HepG2 (cell line): ENCODE results near the gene ING5. TPM values are rescaled to one million over a fixed set of nuclear protein-coding genes. Genes with fewer than 3 reads are reported as not detected.

Experiments
- CCDC6 ChIP-seq: sonication (generic); formaldehyde crosslinking; IDR thresholded peaks from 2 replicates; pipeline ENCODE4 v1.8.1; 2022; ENCODE audit warnings: mild to moderate bottlenecking, missing genetic modification reagents, moderate library complexity
- EZH2 ChIP-seq: conservative IDR thresholded peaks from 2 replicates; pipeline ENCODE4 v1.6.1; 2012; ENCODE audit warnings: mild to moderate bottlenecking, low read depth, low read length, moderate library complexity
- GLI4 ChIP-seq: sonication (generic); formaldehyde crosslinking; IDR thresholded peaks from 2 replicates; pipeline ENCODE4 v1.5.1; 2020; ENCODE audit warnings: missing genetic modification reagents, mild to moderate bottlenecking, moderate library complexity, borderline replicate concordance
- HDAC2 ChIP-seq: sonication (generic); formaldehyde crosslinking; IDR thresholded peaks from 2 replicates; pipeline ENCODE4 v1.4.0; 2020; ENCODE audit warnings: missing genetic modification reagents
- KDM5B ChIP-seq: sonication (generic); formaldehyde crosslinking; IDR thresholded peaks from 2 replicates; pipeline ENCODE4 v1.4.0; 2020; ENCODE audit warnings: missing genetic modification reagents, mild to moderate bottlenecking, borderline replicate concordance
- NFKBIZ ChIP-seq: IDR thresholded peaks from 2 replicates; pipeline ENCODE4 v1.6.1; 2018; ENCODE audit warnings: missing genetic modification reagents, missing compliant biosample characterization
- PPARG ChIP-seq: conservative IDR thresholded peaks from 2 replicates; pipeline ENCODE4 v1.6.1; 2016; ENCODE audit warnings: missing biosample characterization, missing genetic modification reagents
- RBM39 ChIP-seq: fragments of 200-400 bp; formaldehyde crosslinking; IDR thresholded peaks from one replicate; pipeline ENCODE4 v1.6.1; 2018; ENCODE audit warnings: antibody characterized with exemption, mild to moderate bottlenecking, low read depth, low read length; ENCODE audit not compliant: poor library complexity, severe bottlenecking
- RXRB ChIP-seq: IDR thresholded peaks from 2 replicates; pipeline ENCODE4 v1.6.1; 2016; ENCODE audit warnings: borderline replicate concordance, missing genetic modification reagents, missing compliant biosample characterization
- TCF7L2 ChIP-seq: IDR thresholded peaks from 2 replicates; pipeline ENCODE4 v1.6.1; 2011; ENCODE audit warnings: mild to moderate bottlenecking, low read depth, low read length, moderate library complexity
- TSC22D2 ChIP-seq: sonication (generic); formaldehyde crosslinking; IDR thresholded peaks from 2 replicates; pipeline ENCODE4 v1.5.1; 2020; ENCODE audit warnings: missing genetic modification reagents, mild to moderate bottlenecking, borderline replicate concordance
- ZBTB34 ChIP-seq: sonication (generic); formaldehyde crosslinking; IDR thresholded peaks from 2 replicates; pipeline ENCODE4 v1.8.0; 2022; ENCODE audit warnings: mild to moderate bottlenecking, missing genetic modification reagents
- ZIK1 ChIP-seq: sonication (generic); formaldehyde crosslinking; IDR thresholded peaks from 2 replicates; pipeline ENCODE4 v1.5.0; 2020; ENCODE audit warnings: mild to moderate bottlenecking, low read depth, missing genetic modification reagents, borderline replicate concordance
- ZMYM3 ChIP-seq: sonication (generic); formaldehyde crosslinking; IDR thresholded peaks from 2 replicates; pipeline ENCODE4 v1.5.1; 2020; ENCODE audit warnings: mild to moderate bottlenecking, missing genetic modification reagents
- ZNF761 ChIP-seq: sonication (generic); formaldehyde crosslinking; conservative IDR thresholded peaks from 2 replicates; pipeline ENCODE4 v1.4.0; 2020; ENCODE audit warnings: mild to moderate bottlenecking, missing genetic modification reagents
- ZSCAN20 ChIP-seq: sonication (generic); formaldehyde crosslinking; IDR thresholded peaks from 2 replicates; pipeline ENCODE4 v1.4.0; 2020; ENCODE audit warnings: missing genetic modification reagents, mild to moderate bottlenecking, borderline replicate concordance
- ZSCAN21 ChIP-seq: sonication (generic); formaldehyde crosslinking; IDR thresholded peaks from 2 replicates; pipeline ENCODE4 v1.8.0; 2022; ENCODE audit warnings: mild to moderate bottlenecking, missing genetic modification reagents, moderate library complexity, borderline replicate concordance
- polyA plus RNA-seq, 8 experiments: library from polyadenylated mRNA; depleted of rRNA in 3 of 8; stranded (reverse) in 7 of 8; unstranded in 1 of 8; fragments of >200 nt; fragmentation: Illumina TruSeq in 4 of 8; extraction: Trizol in 4 of 8; gene quantifications; 2 replicates each; pipeline versions ENCODE4 v1.2.1 to v1.2.3, GENCODE V29; 2011 to 2016; ENCODE audit warnings: low read depth in 4 of 8, missing spikeins in 1 of 8, mixed read lengths in 1 of 8; ENCODE audit not compliant: insufficient read depth in 1 of 8
- total RNA-seq, 5 experiments: library from RNA; depleted of rRNA; stranded (reverse); fragments of >200 nt; fragmentation: Illumina TruSeq; extraction: Trizol; gene quantifications; 2 replicates each; pipeline ENCODE4 v1.2.3, GENCODE V29; 2016; ENCODE audit warnings: low read depth in 1 of 5
- TF ChIP-seq, protein P1 (sequence below): conservative IDR thresholded peaks from 2 replicates; pipeline ENCODE4 v1.6.1; 2018; ENCODE audit warnings: missing genetic modification reagents
- TF ChIP-seq, protein P2 (sequence below): sonication (generic); formaldehyde crosslinking; IDR thresholded peaks from 2 replicates; pipeline ENCODE4 v1.4.0; 2020; ENCODE audit warnings: missing genetic modification reagents
- TF ChIP-seq, protein P3 (sequence below): sonication (generic); formaldehyde crosslinking; IDR thresholded peaks from 2 replicates; pipeline ENCODE4 v1.4.0; 2020; ENCODE audit warnings: mild to moderate bottlenecking, low read depth, missing genetic modification reagents

Gene ING5
- total and polyA plus RNA-seq, 2 of the 13 experiments (the other 11 are each of a cell fraction or from before 2014, with no cell fraction given): 61.9 to 71.9 TPM

DNA sequence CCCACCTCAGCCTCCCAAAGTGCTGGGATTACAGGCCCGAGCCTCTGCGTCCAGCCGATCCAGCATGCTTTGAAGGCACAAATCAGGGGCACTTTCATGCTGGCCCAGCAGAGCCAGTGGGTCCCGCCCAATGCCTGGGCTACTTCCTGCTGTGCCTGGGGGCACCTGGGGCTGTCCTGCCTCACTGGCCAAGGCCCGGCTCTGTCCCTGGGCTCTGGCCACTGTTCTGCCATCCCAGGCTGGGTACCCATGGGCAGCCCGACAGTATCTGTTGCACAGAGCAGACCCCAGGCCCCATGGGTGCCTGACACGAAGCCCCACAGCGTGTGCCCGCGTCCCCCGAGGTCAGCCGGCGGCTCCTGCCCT, 68.0 kb downstream of the ING5 start (continued):
- TF ChIP-seq TCF7L2 (no peak), RBM39 (no peak), EZH2 (no peak), GLI4 (no peak), TSC22D2 (CRISPR knock-in tag) (no peak), CCDC6 (CRISPR knock-in tag) (no peak), KDM5B (CRISPR knock-in tag) (no peak; the same call in 1 of the 2 replicates), ZMYM3 (CRISPR knock-in tag) (no peak), ZSCAN21 (CRISPR knock-in tag) (peak; percentile 17), ZBTB34 (no peak), RXRB (CRISPR knock-in tag) (no peak), ZNF761 (no peak), HDAC2 (CRISPR knock-in tag) (no peak), PPARG (CRISPR knock-in tag) (no peak), ZSCAN20 (CRISPR knock-in tag) (no peak), ZIK1 (0 out of 2 replicates have a peak, but pooled peaks have one; percentile 54), NFKBIZ (CRISPR knock-in tag) (no peak)
- TF ChIP-seq, protein P1, sequence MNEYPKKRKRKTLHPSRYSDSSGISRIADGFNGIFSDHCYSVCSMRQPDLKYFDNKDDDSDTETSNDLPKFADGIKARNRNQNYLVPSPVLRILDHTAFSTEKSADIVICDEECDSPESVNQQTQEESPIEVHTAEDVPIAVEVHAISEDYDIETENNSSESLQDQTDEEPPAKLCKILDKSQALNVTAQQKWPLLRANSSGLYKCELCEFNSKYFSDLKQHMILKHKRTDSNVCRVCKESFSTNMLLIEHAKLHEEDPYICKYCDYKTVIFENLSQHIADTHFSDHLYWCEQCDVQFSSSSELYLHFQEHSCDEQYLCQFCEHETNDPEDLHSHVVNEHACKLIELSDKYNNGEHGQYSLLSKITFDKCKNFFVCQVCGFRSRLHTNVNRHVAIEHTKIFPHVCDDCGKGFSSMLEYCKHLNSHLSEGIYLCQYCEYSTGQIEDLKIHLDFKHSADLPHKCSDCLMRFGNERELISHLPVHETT (CRISPR knock-in tag): no peak; the same call in 1 of the 2 replicates
- TF ChIP-seq, protein P2, sequence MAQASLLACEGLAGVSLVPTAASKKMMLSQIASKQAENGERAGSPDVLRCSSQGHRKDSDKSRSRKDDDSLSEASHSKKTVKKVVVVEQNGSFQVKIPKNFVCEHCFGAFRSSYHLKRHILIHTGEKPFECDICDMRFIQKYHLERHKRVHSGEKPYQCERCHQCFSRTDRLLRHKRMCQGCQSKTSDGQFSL (CRISPR knock-in tag): no peak
- TF ChIP-seq, protein P3, sequence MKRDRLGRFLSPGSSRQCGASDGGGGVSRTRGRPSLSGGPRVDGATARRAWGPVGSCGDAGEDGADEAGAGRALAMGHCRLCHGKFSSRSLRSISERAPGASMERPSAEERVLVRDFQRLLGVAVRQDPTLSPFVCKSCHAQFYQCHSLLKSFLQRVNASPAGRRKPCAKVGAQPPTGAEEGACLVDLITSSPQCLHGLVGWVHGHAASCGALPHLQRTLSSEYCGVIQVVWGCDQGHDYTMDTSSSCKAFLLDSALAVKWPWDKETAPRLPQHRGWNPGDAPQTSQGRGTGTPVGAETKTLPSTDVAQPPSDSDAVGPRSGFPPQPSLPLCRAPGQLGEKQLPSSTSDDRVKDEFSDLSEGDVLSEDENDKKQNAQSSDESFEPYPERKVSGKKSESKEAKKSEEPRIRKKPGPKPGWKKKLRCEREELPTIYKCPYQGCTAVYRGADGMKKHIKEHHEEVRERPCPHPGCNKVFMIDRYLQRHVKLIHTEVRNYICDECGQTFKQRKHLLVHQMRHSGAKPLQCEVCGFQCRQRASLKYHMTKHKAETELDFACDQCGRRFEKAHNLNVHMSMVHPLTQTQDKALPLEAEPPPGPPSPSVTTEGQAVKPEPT (CRISPR knock-in tag): no peak
- TF ChIP-seq, all 625 proteins: peak for 26
